ENCODE measurements around the gene C18orf32. TPM values are rescaled to one million over a fixed set of nuclear protein-coding genes. Genes with fewer than 3 reads are reported as not detected.

The C18orf32 gene
- total and polyA plus RNA-seq, 2 of the 8 experiments (the other 6 are each of a cell fraction or from before 2014, with no cell fraction given), result 17.3 to 20.1 TPM

- TF ChIP-seq SP2 (IDR thresholded peaks at IDR 0.05; ENCODE audit: low read length) (no peak), POU5F1 (IDR thresholded peaks at IDR 0.05; ENCODE audit: low read depth, low read length) (no peak), RAD21 (IDR thresholded peaks at IDR 0.05 in 1 of 2, conservative IDR thresholded peaks at IDR 0.05 in 1 of 2; ENCODE audit: low read depth in 2 of 2, low read length in 2 of 2) (no peak), SIX5 (IDR thresholded peaks at IDR 0.05; ENCODE audit: low read depth, low read length) (no peak), CREB1 (IDR thresholded peaks at IDR 0.05) (no peak)
These were observed 30.4 kb upstream of the C18orf32 start (continued) for GRCh38 chr18:49517483-49517882.
